Neural progenitor cell (in vitro differentiated cells): ENCODE results near the gene CHRNA5.

Experiments
- EZH2 ChIP-seq: fragments of 200-600 bp; sonication (generic); IDR thresholded peaks from 2 replicates; pipeline ENCODE4 v1.6.1; 2017; ENCODE audit warnings: antibody characterized with exemption, mild to moderate bottlenecking, moderate library complexity
- TF ChIP-seq, protein P1 (sequence below): fragments of 200-600 bp; sonication (generic); IDR thresholded peaks from 2 replicates; pipeline ENCODE4 v1.5.1; 2017; ENCODE audit warnings: antibody characterized with exemption, mild to moderate bottlenecking

GRCh38 chr15:78574944-78575343, 9.6 kb downstream of the CHRNA5 start:
- TF ChIP-seq, protein P1, sequence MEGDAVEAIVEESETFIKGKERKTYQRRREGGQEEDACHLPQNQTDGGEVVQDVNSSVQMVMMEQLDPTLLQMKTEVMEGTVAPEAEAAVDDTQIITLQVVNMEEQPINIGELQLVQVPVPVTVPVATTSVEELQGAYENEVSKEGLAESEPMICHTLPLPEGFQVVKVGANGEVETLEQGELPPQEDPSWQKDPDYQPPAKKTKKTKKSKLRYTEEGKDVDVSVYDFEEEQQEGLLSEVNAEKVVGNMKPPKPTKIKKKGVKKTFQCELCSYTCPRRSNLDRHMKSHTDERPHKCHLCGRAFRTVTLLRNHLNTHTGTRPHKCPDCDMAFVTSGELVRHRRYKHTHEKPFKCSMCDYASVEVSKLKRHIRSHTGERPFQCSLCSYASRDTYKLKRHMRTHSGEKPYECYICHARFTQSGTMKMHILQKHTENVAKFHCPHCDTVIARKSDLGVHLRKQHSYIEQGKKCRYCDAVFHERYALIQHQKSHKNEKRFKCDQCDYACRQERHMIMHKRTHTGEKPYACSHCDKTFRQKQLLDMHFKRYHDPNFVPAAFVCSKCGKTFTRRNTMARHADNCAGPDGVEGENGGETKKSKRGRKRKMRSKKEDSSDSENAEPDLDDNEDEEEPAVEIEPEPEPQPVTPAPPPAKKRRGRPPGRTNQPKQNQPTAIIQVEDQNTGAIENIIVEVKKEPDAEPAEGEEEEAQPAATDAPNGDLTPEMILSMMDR, result no peak
- no peak for TF ChIP-seq EZH2
